ENCODE measurements around the gene ATRAID.

- TF ChIP-seq POLR2AphosphoS5 (IDR thresholded peaks at IDR 0.05; ENCODE audit: insufficient read depth, low read depth, low read length) = no peak
- TF ChIP-seq CTCF (IDR thresholded peaks at IDR 0.05; ENCODE audit: extremely low read depth in 1 of 2, insufficient read depth in 1 of 2, low read depth in 1 of 2, low read length in 2 of 2) = no peak
- no peak for TF ChIP-seq MAX (IDR thresholded peaks at IDR 0.05; ENCODE audit: insufficient read depth, insufficient read length)
- TF ChIP-seq POLR2A (IDR thresholded peaks at IDR 0.05; ENCODE audit: low read depth, low read length) = no peak
- no peak for TF ChIP-seq MYC (IDR thresholded peaks at IDR 0.05; ENCODE audit: low read depth, low read length)
- no peak for TF ChIP-seq FOS (IDR thresholded peaks at IDR 0.05; ENCODE audit: borderline replicate concordance, insufficient read depth, low read length)
- TF ChIP-seq EZH2 (IDR thresholded peaks at IDR 0.05; ENCODE audit: borderline replicate concordance, low read depth, low read length, severe bottlenecking) = no peak
- no peak for TF ChIP-seq GATA2 (IDR thresholded peaks at IDR 0.05; ENCODE audit: insufficient read depth, insufficient read length, low read depth, low read length)
- no peak for TF ChIP-seq JUN (IDR thresholded peaks at IDR 0.05; ENCODE audit: borderline replicate concordance, insufficient read depth, insufficient read length, low read depth)
These were observed 7.3 kb upstream of the ATRAID start for GRCh38 chr2:27204566-27204965.

All from endothelial cell of umbilical vein (primary cell).